Right atrium auricular region (tissue), 2 donors: Measurements from ENCODE around the gene CDCA3. TPM values are rescaled to one million over a fixed set of nuclear protein-coding genes. Genes with fewer than 3 reads are reported as not detected.

ENCODE experiments used
- DNase-seq: peaks from one replicate; pipeline ENCODE4 v3.0.0-alpha.2; 2019; ENCODE audit warnings: low spot score
- H3K27ac ChIP-seq, 2 donors: fragments of 200-600 bp; sonication (generic); 1 replicate in 1 of 2; 2 replicates in 1 of 2; pipeline ENCODE4 v1.5.1; 2016 to 2019
- H3K27me3 ChIP-seq, 2 donors: fragments of 200-600 bp; sonication (generic); one replicate each; pipeline versions ENCODE4 v1.5.1 to v1.6.0; 2017 to 2019
- H3K36me3 ChIP-seq: fragments of 200-600 bp; sonication (generic); one replicate; pipeline ENCODE4 v1.5.1; 2016
- H3K4me1 ChIP-seq, 2 donors: fragments of 200-600 bp; sonication (generic); one replicate each; pipeline versions ENCODE4 v1.5.1 to v1.6.0; 2017 to 2019
- H3K4me3 ChIP-seq, 2 donors: fragments of 200-600 bp; sonication (generic); 1 replicate in 1 of 2; 2 replicates in 1 of 2; pipeline ENCODE4 v1.5.1; 2017 to 2019; ENCODE audit warnings: mild to moderate bottlenecking in 1 of 2, moderate library complexity in 1 of 2
- H3K9me3 ChIP-seq, 2 donors: fragments of 200-600 bp; sonication (generic); one replicate each; pipeline ENCODE4 v1.5.1; 2019
- total RNA-seq, 2 donors: library from RNA; depleted of rRNA; stranded (reverse); fragments of >200 nt; gene quantifications; one replicate each; pipeline ENCODE4 v1.1.0, GENCODE V29; 2016
- TF ChIP-seq, protein P1 (sequence below), 2 donors: fragments of 200-600 bp; sonication (generic); IDR thresholded peaks; one replicate each; pipeline ENCODE4 v1.5.1; 2019; ENCODE audit warnings: antibody characterized with exemption in 2 of 2

CDCA3 gene
- total RNA-seq, 2 donors from 2014 or later = 0.39 to 1.7 TPM

DNA sequence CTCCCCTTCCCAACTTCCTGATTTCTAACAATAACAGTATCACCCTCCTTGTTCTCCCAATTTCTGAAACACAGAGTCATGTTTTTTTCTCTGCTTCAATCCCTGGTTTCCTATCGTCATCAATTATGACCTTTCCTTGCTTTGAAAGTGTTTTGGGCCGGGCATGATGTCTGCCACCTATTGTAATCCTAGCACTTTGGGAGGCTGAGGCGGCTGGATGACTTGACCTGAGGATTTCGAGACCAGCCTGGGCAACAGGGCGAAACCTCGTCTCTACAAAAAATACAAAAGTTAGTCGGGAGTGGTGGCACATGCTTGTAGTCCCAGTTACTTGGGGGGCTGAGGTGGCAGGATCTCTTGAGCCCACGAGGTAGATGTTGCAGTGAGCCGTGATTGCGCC is 42.0 kb downstream of the CDCA3 start:
- TF ChIP-seq, protein P1, sequence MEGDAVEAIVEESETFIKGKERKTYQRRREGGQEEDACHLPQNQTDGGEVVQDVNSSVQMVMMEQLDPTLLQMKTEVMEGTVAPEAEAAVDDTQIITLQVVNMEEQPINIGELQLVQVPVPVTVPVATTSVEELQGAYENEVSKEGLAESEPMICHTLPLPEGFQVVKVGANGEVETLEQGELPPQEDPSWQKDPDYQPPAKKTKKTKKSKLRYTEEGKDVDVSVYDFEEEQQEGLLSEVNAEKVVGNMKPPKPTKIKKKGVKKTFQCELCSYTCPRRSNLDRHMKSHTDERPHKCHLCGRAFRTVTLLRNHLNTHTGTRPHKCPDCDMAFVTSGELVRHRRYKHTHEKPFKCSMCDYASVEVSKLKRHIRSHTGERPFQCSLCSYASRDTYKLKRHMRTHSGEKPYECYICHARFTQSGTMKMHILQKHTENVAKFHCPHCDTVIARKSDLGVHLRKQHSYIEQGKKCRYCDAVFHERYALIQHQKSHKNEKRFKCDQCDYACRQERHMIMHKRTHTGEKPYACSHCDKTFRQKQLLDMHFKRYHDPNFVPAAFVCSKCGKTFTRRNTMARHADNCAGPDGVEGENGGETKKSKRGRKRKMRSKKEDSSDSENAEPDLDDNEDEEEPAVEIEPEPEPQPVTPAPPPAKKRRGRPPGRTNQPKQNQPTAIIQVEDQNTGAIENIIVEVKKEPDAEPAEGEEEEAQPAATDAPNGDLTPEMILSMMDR (IDR thresholded peaks at IDR 0.05) = no peak
- H3K9me3 ChIP-seq = no peaks in the 10 kb centered on the region
- no peaks in the 10 kb centered on the region for H3K36me3 ChIP-seq
- no peaks in the 10 kb centered on the region for H3K4me1 ChIP-seq
- no peak overlapping the region for H3K4me3 ChIP-seq
- no peak for DNase-seq
- no peak overlapping the region for H3K27ac ChIP-seq
- no peaks in the 10 kb centered on the region for H3K27me3 ChIP-seq

DNA sequence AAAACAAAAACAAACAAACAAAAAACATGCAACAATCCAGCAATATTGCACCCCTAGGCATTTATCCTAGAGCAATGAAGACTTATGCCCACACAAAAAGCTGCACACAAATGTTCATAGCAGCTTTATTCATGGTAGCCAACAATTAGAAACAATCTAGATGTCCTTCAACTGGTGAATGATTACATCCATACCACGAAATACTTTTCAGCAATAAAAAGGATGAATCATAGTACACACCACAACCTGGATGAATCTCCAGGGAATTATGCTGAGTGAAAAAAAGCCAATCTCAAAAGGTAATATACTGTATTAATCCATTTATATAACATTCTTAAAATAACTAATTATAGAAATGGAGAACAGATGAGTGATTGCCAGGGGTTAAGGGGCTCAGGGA is 43.9 kb downstream of the CDCA3 start:
- no peaks in the 10 kb centered on the region for H3K9me3 ChIP-seq
- TF ChIP-seq, protein P1 (IDR thresholded peaks at IDR 0.05) = no peak
- no peaks in the 10 kb centered on the region for H3K4me1 ChIP-seq
- H3K27ac ChIP-seq = no peak overlapping the region
- H3K36me3 ChIP-seq = no peaks in the 10 kb centered on the region
- no peaks in the 10 kb centered on the region for H3K27me3 ChIP-seq
- DNase-seq = no peak
- H3K4me3 ChIP-seq = no peak overlapping the region

DNA sequence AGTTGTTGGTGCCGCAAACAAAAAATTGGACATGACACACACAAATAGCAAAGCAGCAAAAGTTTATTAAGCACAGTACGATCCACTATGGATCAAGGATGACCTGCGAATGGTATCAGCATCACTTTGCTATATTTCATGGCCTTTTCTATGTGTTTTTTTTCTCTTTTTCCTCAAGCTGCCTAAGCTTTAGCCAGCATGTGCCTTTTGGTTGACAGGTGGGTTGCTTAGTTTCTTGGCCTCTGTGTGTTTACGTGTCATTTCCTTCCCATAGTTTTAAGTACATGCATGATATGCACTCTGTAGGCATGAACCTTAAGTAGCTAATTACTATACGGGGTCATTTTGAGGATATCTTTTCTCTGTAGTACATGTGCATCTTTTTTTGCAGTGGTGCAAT is 51.9 kb downstream of the CDCA3 start:
- Histone ChIP-seq H3K9me3 (no peaks in the 10 kb centered on the region), H3K27ac (no peak overlapping the region), H3K4me3 (no peak overlapping the region), H3K27me3 (no peaks in the 10 kb centered on the region), H3K36me3 (no peaks in the 10 kb centered on the region), H3K4me1 (no peaks in the 10 kb centered on the region)
- TF ChIP-seq, protein P1 (IDR thresholded peaks at IDR 0.05) = no peak
- no peak for DNase-seq

Other genes starting within 250 kb of the CDCA3 start
- gene CHD4, start 243.9 kb downstream of the CDCA3 start, total RNA-seq = 100 to 1,000 TPM; 150 to 192 TPM
- 1 to 10 TPM; 1.6 to 3.7 TPM for gene LPAR5, start 215.3 kb downstream of the CDCA3 start, total RNA-seq
- under 1 TPM in 1 of 2 donors, not detected in 1; 0.43 TPM for gene ACRBP, start 203.9 kb downstream of the CDCA3 start, total RNA-seq
- 10 to 100 TPM; 21.8 to 22.6 TPM for gene ING4, start 188.2 kb downstream of the CDCA3 start, total RNA-seq
- 10 to 100 TPM; 23.8 to 33.3 TPM for gene ZNF384, start 161.9 kb downstream of the CDCA3 start, total RNA-seq
- not detected for gene PIANP, start 150.5 kb downstream of the CDCA3 start, total RNA-seq
- gene COPS7A, start 127.2 kb downstream of the CDCA3 start, total RNA-seq = 10 to 100 TPM; 72.7 to 73.6 TPM
- gene MLF2, start 98.1 kb downstream of the CDCA3 start, total RNA-seq = 100 to 1,000 TPM; 121 to 138 TPM
- gene PTMS, start 84.9 kb downstream of the CDCA3 start, total RNA-seq = 100 to 1,000 TPM in 1 of 2 donors, 10 to 100 TPM in 1; 67.8 to 119 TPM
- gene LAG3, start 78.8 kb downstream of the CDCA3 start, total RNA-seq = under 1 TPM in 1 of 2 donors, not detected in 1; 0.47 TPM
- gene CD4, start 61.8 kb downstream of the CDCA3 start, total RNA-seq = 1 to 10 TPM; 3.2 to 7.3 TPM
- 1 to 10 TPM in 1 of 2 donors, under 1 TPM in 1; 0.44 to 7.0 TPM for gene GPR162, start 29.5 kb downstream of the CDCA3 start, total RNA-seq
- 10 to 100 TPM in 1 of 2 donors, 1 to 10 TPM in 1; 7.0 to 11.0 TPM for gene P3H3, start 22.9 kb downstream of the CDCA3 start, total RNA-seq
- gene GNB3, start 10.4 kb downstream of the CDCA3 start, total RNA-seq = 1 to 10 TPM in 1 of 2 donors, under 1 TPM in 1; 0.83 to 1.5 TPM
- 10 to 100 TPM; 35.3 to 45.1 TPM for gene USP5, start 864 bp upstream of the CDCA3 start, total RNA-seq
- 100 to 1,000 TPM; 755 to 842 TPM for gene TPI1, start 16.2 kb upstream of the CDCA3 start, total RNA-seq
- gene SPSB2, start 22.0 kb upstream of the CDCA3 start, total RNA-seq = 1 to 10 TPM; 4.1 to 6.4 TPM
- gene LRRC23, start 53.5 kb upstream of the CDCA3 start, total RNA-seq = 10 to 100 TPM in 1 of 2 donors, 1 to 10 TPM in 1; 8.4 to 15.6 TPM
- 10 to 100 TPM in 1 of 2 donors, 1 to 10 TPM in 1; 9.7 to 36.9 TPM for gene ENO2, start 63.3 kb upstream of the CDCA3 start, total RNA-seq
- gene ATN1, start 76.7 kb upstream of the CDCA3 start, total RNA-seq = 10 to 100 TPM; 37.1 to 68.9 TPM
- not detected for gene RNU7-1, start 92.5 kb upstream of the CDCA3 start, total RNA-seq
- gene C12orf57, start 92.7 kb upstream of the CDCA3 start, total RNA-seq = 100 to 1,000 TPM; 398 to 533 TPM
- 1 to 10 TPM; 3.7 to 7.5 TPM for gene PTPN6, start 100.1 kb upstream of the CDCA3 start, total RNA-seq
- gene PHB2, start 119.4 kb upstream of the CDCA3 start, total RNA-seq = 100 to 1,000 TPM; 160 to 183 TPM
- gene EMG1, start 119.6 kb upstream of the CDCA3 start, total RNA-seq = 10 to 100 TPM; 16.5 to 28.4 TPM
- gene LPCAT3, start 167.2 kb upstream of the CDCA3 start, total RNA-seq = 10 to 100 TPM; 20.0 to 33.3 TPM
- gene C1S, start 209.4 kb upstream of the CDCA3 start, total RNA-seq = 100 to 1,000 TPM; 114 to 232 TPM
- 100 to 1,000 TPM; 191 to 467 TPM for gene C1R, start 241.2 kb upstream of the CDCA3 start, total RNA-seq